HG03097 (cell line): ENCODE measurements around the gene CNPY4.
"Not testable (repeated sequence)": the region's sequence is repeated elsewhere in the genome, so short reads cannot be mapped to it uniquely, and the experiment has no call there.

Experiments
- ATAC-seq: cut with Tn5 transposase; IDR thresholded peaks from one replicate; pipeline ENCODE4 v1.9.1; 2021; ENCODE audit not compliant: unreplicated experiment, low FRiP score

The CNPY4 gene

GRCh38 chr7:100111914-100112313 is 7.5 kb upstream of the CNPY4 start:
- ATAC-seq = no peak

GRCh38 chr7:100115026-100115425 is 4.4 kb upstream of the CNPY4 start:
- ATAC-seq = no peak

GRCh38 chr7:100118388-100119071 is 904 bp upstream of the CNPY4 start:
- ATAC-seq = no peak

- ATAC-seq = peak; percentile 38
Observed at GRCh38 chr7:100119970-100120732, 717 bp downstream of the CNPY4 start.

DNA sequence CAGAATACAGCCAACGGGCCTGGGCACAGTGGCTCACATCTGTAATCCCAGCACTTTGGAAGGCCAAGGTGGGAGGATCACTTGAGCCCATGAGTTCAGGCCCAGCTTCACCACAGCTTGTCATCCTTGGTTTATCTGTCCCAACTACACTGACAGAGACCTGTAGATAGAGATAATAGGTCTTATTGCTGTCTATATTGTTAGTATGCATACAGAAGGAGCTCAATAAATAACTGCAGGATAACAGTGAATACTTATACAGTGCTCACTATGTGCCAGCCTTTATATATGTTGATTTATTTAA is 1.3 kb downstream of the CNPY4 start:
- no peak for ATAC-seq

DNA sequence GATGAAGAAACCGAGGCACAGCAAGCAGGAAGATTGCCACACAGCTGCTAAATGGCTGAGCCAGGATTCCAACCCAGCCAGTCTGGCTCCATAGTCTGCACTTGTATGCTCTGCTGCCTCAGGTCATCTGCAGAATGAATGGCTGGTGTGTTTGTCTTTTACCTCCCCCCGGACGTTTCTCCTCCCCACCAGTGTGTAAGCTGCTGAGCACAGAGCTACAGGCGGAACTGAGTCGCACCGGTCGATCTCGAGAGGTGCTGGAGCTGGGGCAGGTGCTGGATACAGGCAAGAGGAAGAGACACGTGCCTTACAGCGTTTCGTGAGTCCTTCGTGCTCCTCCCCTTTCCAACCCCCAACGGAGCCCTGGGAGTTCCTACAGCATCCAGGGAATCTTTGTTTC is 2.6 kb downstream of the CNPY4 start:
- ATAC-seq = no peak

DNA sequence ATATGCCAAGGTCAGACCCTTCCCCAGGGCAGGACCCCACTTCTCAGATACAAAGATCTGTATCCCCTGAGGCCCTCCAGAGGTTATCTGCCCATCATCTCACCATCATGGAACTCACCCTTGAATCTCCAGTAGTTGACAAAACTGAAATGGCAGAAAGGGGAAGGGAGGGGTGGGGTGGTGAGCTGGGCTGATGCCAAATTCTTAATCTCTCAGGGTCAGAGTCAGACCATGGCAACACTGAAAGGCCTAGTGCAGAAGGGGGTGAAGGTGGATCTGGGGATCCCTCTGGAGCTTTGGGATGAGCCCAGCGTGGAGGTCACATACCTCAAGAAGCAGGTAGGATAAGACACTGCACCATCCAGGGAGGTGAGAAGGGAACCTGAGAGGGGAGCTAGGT is 3.1 kb downstream of the CNPY4 start:
- ATAC-seq = no peak

DNA sequence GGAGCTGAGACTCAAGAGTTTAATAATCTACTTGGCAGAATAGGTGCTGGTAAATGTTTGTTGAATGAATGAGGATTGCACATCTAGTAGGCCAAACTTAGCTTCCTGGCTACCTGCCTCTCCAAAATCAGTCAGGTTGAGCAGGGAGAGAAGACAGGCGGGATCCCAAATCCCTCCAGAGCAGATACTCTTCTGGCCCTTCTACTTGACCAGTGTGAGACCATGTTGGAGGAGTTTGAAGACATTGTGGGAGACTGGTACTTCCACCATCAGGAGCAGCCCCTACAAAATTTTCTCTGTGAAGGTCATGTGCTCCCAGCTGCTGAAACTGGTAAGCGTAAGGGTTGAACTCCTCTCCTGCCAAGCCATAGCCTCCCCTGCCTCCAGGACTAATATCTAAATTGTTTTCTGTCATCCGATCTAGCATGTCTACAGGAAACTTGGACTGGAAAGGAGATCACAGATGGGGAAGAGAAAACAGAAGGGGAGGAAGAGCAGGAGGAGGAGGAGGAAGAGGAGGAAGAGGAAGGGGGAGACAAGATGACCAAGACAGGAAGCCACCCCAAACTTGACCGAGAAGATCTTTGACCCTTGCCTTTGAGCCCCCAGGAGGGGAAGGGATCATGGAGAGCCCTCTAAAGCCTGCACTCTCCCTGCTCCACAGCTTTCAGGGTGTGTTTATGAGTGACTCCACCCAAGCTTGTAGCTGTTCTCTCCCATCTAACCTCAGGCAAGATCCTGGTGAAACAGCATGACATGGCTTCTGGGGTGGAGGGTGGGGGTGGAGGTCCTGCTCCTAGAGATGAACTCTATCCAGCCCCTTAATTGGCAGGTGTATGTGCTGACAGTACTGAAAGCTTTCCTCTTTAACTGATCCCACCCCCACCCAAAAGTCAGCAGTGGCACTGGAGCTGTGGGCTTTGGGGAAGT is 5.1 kb downstream of the CNPY4 start:
- ATAC-seq = no peak

- ATAC-seq = peak; percentile 40
Observed at GRCh38 chr7:100126239-100126930, 7.0 kb downstream of the CNPY4 start.

DNA sequence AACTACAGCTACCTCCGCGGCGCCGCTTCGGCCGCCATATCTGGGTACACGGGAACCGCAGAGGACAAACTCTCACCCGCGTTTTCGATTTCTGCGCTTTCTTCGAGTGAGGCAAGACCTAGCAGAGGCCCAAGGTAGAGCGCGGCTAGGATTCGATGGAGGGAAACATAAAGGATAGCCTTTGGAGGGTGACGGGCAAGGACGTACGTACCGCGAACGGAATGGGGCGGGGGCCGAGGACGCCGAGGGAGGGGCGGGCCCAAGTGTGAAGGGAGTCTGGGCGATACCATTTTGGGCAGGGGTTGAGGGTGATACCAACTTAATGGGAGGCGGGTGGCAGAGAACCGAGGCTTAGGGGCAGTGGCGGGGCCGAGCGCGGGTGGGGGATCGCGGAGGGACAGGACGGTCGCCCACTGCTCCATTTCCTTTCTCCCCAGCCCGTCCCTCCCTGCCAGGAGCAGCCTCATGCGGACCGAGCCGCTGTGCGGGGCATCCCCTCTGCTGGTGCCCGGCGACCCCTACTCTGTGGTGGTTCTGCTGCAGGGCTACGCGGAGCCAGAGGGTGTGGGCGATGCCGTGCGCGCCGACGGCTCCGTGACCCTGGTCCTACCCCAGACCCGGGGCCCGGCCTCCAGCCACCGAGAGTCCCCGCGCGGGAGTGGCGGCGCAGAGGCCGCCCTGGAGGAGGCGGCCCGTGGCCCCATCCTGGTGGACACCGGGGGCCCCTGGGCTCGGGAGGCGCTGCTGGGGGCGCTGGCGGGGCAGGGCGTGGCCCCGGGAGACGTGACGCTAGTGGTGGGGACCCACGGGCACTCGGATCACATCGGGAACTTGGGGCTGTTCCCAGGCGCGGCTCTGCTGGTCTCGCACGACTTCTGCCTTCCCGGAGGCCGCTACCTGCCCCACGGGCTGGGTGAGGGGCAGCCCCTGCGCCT is 7.8 kb downstream of the CNPY4 start, which contains the start of gene MBLAC1:
Gene MBLAC1 (plus strand): TSS at position 37 of the 935 bp plus-strand sequence. CDS start 429 bp downstream, at position 466.
- ATAC-seq = peak; percentile 42

DNA sequence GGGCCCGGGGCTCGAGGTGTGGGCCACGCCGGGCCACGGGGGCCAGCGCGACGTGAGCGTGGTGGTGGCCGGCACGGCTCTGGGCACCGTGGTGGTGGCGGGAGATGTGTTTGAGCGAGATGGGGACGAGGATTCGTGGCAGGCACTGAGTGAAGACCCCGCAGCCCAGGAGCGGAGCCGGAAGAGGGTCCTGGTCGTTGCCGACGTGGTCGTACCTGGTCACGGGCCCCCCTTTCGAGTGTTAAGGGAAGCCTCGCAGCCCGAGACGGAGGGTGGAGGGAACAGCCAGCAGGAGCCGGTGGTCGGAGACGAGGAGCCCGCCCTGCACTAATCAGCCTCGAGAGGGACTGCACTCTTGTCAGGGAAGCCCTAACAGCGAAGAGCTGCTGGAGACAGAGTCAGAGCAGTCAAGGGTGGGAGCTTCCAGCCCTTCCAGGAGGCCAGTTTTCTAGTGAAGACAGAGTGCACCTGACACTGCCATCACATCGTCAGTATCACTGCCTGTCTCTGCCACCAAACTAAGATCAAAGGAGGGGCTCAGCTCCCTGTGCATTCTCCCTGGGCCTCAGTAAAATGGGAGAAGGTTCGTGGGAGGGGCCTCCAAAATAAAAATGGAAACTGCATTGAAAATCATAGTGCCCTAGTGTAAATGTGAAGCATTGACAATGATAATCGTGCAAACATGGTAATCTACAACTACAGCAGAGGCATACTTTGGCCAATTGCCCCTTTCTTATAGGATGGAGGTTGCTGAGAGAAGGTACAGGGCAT is 8.6 kb downstream of the CNPY4 start:
- no peak for ATAC-seq

GRCh38 chr7:100128637-100128963 is 9.2 kb downstream of the CNPY4 start:
- ATAC-seq = no peak

DNA sequence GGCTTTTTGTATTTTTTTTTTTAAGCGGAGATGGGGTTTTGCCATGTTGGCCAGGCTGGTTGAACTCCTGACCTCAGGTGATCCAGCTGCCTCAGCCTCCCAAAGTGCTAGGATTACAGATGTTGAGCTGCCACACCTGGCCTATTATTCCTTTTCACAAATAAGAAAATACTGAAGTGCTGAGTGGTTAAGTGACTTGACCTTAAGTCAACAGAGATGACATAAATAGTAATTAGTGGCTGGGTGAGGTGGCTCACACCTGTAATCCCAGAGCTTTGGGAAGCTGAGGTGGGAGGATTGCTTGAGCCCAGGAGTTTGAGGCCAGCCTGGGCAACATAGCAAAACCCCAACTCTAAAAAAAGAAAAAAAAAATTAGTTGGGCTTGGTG is 10.8 kb downstream of the CNPY4 start:
- ATAC-seq = not testable (repeated sequence)

GRCh38 chr7:100130608-100131453 is 11.4 kb downstream of the CNPY4 start:
- ATAC-seq = no peak

GRCh38 chr7:100132126-100132525 is 12.7 kb downstream of the CNPY4 start:
- no peak for ATAC-seq

DNA sequence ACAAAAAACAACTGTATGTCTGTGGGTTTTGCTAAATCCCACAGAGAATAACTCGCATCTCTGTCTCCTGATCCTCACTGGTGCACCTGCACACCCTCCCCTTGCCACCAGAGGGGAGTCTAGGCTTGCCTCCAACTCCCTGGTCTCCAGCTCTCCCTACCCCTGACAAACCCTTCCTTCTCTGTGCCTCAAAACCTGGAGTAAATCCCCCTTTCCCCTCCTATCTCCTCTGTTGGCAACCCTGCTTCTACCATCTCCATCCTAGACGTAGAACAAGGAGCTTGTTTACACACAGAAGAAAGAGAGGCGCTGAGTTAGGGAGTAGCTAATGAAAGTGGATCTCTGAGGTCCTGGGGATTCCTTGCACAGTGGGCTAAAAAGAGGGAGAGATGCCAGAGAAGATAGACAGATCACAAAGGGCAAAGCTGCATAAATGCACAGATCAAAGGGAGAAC is 13.3 kb downstream of the CNPY4 start:
- ATAC-seq = peak; percentile 49

DNA sequence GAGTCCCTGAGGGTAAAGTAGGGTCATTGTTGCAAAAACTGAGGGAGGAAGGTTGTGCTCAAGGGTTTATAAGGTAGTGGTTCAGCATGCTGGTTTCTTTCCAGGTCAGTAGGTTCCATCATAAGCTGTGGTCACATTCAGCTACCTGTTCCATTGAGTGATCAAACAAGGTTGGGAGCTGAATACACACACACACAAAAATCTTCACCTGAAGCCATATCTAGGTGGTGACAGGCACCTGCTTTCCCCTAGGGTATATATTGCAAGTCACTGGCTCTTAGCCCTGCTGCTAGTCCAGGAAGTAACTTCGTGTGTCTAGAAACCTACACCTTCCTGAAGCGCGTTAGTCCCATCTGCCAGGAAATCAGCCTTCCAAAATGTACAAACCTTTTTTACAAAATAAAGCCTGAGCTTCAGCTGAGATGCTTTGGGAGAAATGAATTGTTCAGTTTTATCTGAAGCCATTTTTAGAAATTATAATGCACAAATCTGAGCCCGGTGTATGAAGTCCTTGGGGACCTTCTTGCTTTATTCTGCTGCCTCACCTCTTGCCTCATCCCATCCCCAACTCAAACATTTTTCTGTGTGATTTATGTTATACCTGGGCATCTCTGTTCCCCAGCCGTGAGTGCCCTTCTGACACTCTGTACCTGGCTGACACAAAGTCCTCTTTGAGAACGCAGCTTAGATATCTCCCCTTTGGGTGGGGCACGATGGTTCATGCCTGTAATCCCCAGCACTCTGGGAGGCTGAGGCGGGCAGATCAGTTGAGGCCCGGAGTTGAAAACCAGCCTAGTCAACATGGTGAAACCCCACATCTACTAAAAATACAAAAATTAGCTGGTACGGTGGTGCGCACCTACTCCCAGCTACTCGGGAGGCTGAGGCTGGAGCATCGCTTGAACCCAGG is 18.7 kb downstream of the CNPY4 start:
- ATAC-seq = no peak
